Measurements from ENCODE around the gene ACSF3.

Gene ACSF3

DNA sequence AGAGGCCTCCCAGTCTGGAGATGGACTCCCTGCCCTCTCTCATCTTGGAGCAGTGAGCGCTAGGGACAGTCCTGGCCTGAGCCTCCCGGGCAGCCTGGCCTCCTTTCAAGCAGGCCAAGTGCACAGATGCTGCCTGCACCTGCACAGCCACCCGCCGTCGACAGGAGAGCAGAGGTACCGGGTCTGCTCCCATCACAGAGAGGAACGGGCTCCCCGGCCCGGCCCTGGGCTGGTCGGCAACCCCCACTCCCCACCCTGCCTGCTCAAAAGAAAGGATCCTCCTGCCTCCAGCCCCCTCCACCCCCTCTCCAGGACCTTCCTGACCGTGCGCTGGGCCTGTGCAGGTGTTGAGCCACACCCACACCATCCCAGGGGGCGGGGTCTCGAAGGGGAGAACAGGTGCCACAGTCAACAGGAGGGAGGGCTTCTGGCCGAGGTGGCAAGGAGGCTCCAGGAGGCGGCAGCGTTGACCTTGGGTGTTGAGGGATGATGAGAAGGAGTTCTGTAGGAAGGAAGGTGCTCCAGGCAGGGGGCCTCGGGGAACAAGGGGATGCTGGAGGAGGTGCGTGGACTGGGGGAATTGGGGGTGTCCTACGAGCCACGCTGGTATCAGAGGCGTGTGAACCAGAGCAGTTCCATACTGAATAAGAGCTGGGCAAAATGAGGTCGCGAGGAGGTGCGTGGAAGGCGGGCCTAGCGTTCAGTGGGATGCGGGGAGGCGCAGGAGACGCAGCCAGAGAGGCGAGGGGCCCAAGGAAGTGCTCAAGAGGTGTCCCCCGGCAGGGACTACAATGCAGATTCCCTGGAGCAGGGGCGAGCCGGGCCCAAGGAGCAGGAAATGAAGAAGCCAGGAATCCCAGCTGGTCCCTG, 76.9 kb downstream of the ACSF3 start:
- TF ChIP-seq, protein P1, sequence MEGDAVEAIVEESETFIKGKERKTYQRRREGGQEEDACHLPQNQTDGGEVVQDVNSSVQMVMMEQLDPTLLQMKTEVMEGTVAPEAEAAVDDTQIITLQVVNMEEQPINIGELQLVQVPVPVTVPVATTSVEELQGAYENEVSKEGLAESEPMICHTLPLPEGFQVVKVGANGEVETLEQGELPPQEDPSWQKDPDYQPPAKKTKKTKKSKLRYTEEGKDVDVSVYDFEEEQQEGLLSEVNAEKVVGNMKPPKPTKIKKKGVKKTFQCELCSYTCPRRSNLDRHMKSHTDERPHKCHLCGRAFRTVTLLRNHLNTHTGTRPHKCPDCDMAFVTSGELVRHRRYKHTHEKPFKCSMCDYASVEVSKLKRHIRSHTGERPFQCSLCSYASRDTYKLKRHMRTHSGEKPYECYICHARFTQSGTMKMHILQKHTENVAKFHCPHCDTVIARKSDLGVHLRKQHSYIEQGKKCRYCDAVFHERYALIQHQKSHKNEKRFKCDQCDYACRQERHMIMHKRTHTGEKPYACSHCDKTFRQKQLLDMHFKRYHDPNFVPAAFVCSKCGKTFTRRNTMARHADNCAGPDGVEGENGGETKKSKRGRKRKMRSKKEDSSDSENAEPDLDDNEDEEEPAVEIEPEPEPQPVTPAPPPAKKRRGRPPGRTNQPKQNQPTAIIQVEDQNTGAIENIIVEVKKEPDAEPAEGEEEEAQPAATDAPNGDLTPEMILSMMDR (conservative IDR thresholded peaks at IDR 0.05; ENCODE audit: control insufficient read depth, insufficient read depth, low read depth, low read length), result no peak
- DNase-seq (ENCODE audit: low read depth), result no peak
- H3K4me3 ChIP-seq (ENCODE audit: control insufficient read depth, low read depth, low read length), result no peak overlapping the region

DNA sequence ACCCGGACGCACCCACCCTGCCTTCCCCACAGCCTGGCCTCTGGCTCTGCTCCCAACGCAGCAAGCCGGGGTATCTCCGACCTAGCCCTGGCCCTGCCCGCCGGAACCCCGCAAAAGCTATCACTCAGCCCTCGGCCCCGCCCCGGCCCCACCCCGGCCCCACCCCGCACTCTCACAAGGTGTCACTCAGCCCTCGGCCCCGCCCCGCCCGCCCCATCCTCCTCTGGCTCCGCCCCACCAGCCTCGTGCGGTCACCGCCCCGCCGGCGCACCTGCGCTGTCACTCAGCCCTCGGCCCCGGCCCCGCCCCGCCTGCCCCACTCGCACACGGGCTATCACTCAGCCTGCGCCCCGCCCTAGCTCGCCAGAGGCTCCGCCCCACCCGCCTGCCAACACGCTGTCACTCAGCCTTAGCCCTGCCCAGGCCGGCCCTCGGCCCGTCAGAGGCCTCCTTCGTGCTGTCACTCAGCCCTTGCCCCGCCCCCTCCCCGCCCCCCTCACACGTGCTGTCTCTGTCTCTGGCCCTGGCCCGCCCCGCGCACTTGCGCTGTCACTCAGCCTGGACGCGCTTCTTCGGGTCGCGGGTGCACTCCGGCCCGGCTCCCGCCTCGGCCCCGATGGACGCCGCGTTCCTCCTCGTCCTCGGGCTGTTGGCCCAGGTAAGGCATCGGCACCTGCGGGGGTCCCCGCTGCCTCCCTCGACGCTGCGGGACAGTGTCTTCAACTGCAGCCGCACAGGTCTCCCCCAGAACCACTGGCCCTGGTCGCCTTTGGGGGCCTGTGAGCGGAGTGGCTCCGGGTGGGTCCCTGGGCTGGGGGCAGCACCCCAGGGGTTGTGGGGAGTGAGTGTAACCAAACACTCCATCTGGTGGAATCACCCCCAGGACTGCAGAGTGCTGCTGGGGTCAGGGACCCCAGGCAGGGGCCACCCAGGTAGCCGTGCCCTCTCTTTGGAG, 77.8 kb downstream of the ACSF3 start, which contains the start of gene CDH15:
Gene CDH15 (plus strand): TSS at position 533 of the 955 bp plus-strand sequence. CDS start 84 bp downstream, at position 617.
- TF ChIP-seq, protein P1 (conservative IDR thresholded peaks at IDR 0.05; ENCODE audit: control insufficient read depth, insufficient read depth, low read depth, low read length), result no peak
- DNase-seq (ENCODE audit: low read depth), result peak; percentile 77
- H3K4me3 ChIP-seq (ENCODE audit: control insufficient read depth, low read depth, low read length), result no peak within 1 kb of the TSS

DNA sequence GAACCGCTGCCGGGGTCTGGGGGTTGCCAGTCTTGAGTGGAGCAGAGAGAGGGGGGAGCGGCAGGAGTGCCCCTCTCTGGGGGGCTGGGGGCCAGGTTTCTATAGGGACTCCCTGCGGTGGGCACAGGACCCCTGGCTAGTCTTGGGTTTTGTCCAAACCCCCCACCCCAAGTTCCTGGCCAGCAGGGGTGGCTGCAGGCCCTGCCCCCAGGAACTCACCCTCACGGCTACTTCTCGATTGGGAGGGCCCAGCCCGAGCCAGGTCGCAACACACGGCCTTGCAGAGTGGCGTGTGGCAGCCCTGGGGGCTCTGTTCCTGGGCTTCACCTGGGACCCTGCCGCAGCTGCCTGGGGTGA, 78.5 kb downstream of the ACSF3 start:
- no peak overlapping the region for H3K4me3 ChIP-seq (ENCODE audit: control insufficient read depth, low read depth, low read length)
- no peak for DNase-seq (ENCODE audit: low read depth)
- TF ChIP-seq, protein P1 (conservative IDR thresholded peaks at IDR 0.05; ENCODE audit: control insufficient read depth, insufficient read depth, low read depth, low read length), result no peak

DNA sequence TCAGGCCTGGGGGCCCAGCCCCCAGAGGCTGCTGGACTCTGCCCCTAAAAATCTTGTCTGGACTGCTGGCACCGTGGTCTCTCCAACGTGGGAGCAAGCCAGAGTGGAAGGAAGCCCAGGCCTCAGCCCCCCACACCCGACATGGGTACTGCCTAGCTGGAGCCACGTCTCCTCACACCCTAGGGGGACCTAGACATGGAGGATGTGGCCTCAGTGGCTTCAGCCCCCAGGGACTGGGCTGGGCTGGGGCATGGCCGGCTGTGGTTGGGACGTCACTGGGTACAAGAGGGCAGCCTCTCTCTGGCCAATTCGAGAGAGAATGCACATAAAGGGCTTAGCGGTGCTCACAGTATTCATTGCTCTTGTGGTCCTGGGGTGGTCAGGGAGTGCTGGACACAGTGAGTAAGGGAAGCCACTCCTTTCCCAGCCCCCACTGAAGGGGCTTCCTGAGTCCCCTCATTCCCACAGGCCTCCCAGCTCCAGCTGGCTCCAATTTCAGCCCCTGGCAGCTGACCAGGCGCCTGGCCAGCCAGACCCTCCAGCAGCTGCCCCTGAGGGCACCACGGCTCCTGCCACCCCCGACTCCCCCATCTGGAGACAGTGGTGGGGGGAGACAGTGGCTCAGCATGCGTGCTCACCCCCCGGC, 79.0 kb downstream of the ACSF3 start:
- no peak overlapping the region for H3K4me3 ChIP-seq (ENCODE audit: control insufficient read depth, low read depth, low read length)
- TF ChIP-seq, protein P1 (conservative IDR thresholded peaks at IDR 0.05; ENCODE audit: control insufficient read depth, insufficient read depth, low read depth, low read length), result no peak
- no peak for DNase-seq (ENCODE audit: low read depth)

DNA sequence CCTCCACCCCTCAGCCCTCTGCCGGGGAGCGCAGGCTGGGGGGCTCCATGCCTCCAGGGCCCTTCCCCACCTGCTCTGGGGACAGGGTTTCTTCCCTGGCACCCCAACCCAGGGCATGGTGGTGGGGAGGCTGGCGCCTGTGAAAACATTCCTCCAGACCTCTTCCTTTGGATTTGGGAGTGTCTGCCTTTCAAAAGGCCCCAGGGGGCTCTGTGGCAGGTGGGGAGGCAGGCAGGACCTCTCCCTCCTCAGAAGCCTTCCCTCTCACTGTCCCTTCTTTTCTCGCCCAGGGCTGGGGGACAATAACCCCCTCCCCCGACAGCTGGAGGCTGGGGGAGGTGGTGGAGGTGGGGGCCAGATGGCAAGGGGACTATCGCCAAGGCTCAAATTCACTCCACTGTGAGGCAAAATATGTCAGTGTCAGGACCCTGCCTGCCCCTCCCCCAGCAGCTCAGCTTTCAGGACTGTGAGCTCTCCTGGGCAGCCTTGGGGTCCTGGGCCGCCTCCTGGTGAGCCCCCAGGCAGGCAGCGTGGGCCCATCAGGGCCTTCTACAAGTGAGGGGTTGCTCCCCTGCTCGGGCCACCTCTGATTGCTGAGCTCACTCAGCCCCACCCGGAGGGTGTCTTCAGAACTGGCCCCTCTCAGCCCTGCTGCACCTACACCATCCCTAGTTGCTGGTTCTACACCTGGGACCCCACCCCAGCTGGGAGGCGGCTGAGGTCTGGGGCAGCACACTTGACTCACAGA, 79.7 kb downstream of the ACSF3 start:
- TF ChIP-seq, protein P1 (conservative IDR thresholded peaks at IDR 0.05; ENCODE audit: control insufficient read depth, insufficient read depth, low read depth, low read length), result no peak
- H3K4me3 ChIP-seq (ENCODE audit: control insufficient read depth, low read depth, low read length), result no peak overlapping the region
- DNase-seq (ENCODE audit: low read depth), result no peak

All from fibroblast of mammary gland (primary cell).